CD4-positive, alpha-beta T cell treated with Interleukin-1 beta for 1 hour (primary cell): ENCODE data around the gene MAB21L4.
A peak's percentile ranks its signal among the peaks of the same experiment; 100 is the strongest.

Experiments
- DNase-seq, 2 donors: peaks; one replicate each; pipeline ENCODE4 v3.0.0-alpha.2; 2020 to 2022

The MAB21L4 gene

DNA sequence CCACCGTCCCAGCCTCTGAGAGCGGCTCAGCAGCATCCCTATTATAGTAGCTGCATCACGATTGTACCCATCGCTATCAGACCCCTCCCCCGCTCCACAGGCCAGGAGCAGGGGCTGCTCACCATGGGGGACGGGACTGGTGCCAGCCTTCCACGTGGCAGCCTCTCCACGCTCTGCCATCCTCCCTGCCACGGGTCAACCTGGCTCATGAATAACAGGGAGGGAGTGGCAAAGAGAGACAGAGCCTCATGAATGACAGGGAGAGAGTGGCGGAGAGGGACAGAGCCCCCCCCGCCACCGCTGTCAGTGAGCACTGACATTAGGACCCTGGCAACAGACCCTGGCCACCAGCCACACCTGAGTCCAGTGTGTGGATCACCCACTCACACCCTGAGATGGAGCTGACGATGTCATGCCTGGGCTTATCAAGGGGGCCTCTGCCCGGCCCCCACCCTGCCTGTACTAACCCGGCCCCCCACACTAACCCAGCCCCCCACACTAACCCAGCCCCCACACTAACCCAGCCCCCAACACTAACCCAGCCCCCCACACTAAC lies 27.1 kb upstream of the MAB21L4 start:
- no peak for DNase-seq

GRCh38 chr2:240922245-240922981 lies 26.5 kb upstream of the MAB21L4 start:
- DNase-seq, result no peak

- DNase-seq, result no peak
Observed at GRCh38 chr2:240921995-240922244, 26.0 kb upstream of the MAB21L4 start.

- no peak for DNase-seq
Observed at GRCh38 chr2:240921311-240921994, 25.5 kb upstream of the MAB21L4 start.

DNA sequence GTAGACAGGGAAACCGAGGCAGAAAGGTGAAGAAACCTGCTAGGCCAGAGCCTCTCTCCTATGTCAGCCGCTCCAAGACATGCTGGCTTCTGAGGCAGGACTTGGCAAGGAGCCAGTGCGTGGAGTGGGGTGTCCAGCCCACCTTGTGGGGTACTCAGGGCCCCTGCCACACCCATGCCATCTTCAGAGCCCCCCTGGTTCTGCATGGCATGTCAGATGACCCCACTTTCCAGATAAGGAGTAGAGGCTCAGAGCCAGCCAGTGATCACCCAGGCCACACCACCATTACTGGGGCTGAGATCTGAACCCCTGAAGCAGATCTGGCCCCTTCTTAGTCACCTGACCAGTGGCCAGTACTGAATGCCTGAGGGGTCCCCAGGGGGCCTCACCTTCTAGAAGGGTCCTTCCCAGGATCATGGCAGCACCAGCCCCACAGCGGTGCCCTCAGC lies 24.9 kb upstream of the MAB21L4 start:
- DNase-seq, result no peak

GRCh38 chr2:240919786-240920782 lies 24.1 kb upstream of the MAB21L4 start:
- no peak for DNase-seq

GRCh38 chr2:240919161-240919781 lies 23.3 kb upstream of the MAB21L4 start:
- DNase-seq, result no peak

DNA sequence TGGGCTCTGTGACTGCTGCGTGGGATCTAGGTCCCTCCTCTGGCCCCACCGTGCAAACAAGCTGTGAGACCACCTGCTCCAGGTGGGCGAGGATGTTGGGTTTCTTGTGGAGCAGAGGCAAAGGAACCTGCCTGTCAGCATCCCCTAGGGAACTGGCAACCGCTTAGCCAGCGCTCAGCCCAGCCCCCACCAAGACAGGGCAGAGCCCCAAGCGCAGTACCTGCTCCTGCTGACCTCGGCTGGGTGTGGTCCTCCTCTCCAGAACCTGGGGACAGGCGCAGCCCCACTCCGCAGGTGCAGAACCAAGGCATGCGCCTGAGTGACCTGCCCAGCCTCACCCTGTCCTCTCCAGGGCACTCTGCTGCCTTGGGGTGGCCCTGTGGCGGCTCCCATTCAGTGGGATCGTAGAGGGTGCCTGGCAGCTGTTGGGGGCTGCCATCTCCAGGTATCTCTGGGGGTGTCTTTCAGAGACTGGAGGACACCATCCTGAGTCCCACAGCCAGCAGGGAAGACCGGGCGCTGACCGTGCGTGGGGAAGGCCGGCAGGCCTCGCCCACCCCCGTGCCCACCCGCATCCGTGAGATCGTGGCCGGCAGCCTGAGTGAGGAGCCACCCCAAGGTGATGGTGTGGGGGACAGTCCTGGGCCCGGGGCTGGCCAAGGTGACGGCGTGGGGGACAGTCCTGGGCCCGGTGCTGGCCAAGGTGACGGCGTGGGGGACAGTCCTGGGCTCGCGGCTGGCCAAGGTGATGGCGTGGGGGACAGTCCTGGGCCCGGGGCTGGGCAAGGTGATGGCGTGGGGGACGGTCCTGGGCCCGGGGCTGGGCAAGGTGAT lies 22.5 kb upstream of the MAB21L4 start:
- no peak for DNase-seq

GRCh38 chr2:240917684-240918257 lies 21.8 kb upstream of the MAB21L4 start:
- DNase-seq, result no peak

DNA sequence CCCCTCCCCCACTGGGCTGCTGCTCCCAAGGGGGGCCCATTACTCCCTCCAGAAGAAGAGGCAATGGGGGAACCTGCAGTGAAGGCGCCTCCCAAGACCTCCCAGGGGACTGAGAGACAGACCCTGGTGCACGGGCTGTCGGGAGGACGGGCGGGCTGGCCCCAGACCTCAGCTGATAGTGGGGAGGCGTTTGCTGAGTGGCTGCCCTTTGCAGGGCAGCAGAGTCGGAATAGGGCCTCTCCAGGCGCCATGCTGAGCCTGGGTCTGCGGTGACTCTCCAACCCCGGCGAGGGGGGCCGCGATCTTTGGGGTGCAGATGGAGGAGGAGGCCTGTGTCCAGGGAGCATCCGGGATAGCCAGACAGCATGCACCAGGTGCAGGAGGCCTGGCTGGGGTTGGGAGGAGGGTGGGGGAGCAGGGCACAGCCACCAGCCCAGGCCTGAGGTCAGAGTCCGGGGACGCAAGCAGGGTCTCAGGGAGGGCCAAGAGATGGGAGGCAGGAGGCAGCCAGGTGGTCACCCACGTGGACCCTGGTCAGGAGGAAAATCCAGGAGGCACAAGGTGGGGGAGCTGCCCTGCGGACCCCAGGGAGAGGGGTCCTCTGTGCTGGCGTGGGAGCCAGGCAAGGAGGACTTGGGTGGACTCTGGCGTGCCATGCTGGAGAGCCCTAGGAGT lies 21.2 kb upstream of the MAB21L4 start:
- DNase-seq, result no peak

DNA sequence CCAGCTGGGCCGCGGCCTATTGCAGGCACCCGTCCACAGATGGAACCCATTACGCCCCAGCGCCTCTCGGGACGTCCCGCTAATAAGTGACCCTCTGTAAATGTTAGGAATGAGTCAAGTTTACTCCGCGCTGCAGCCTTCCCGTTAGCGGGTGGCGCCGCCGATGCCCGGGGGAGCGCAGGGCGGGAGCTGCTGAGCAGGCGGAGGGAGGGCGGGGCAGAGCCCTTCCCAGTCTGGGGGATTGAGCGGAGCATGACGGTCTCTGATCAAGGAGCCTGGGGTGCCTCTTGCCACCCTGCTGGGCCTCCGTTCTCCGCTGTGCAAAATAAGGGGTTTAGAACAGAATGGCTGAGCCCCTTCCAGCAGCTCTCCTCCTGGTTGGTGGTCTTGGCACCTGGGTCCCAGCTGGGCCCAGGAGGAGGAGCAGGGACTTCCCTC lies 20.6 kb upstream of the MAB21L4 start:
- DNase-seq, result no peak

DNA sequence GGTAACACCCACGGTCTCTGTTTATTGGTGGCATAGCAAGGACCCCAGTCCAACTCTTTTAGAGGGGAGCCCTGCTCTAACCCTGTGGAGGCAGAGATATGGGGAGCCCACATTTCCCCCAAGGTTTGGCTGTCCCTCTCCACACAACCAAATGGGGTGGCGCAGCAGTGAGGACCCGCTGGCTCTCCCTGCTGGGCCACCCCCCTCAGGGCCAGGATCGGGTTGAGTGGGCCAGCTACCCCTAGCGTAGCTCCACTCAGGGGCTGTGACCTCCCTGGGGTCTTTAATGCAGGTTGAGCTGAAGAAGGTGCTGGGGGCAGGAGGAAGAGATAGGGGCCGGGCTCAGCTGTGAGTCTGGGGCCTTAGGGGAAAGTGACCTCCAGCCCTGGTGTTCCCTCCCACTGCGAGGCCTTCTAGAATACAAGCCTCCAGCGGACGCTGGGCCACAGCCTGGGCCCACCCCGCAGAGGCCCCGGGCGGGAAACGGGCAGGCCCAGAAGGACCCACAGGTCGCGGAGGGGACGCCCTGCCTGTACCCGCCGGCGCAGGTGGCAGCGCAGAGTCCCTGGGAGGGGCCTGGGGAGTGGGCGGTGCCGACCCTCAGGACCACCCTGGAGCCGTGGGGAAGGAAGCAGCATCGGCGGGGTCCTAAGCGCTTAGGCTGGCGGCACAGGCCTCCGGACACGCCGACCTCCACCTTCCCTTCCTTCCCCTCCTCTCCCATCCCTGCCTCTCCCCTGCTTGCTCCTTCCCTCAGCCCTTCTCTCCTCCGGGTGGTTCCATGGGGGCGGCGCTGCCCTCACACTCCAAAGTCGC lies 19.8 kb upstream of the MAB21L4 start:
- no peak for DNase-seq

DNA sequence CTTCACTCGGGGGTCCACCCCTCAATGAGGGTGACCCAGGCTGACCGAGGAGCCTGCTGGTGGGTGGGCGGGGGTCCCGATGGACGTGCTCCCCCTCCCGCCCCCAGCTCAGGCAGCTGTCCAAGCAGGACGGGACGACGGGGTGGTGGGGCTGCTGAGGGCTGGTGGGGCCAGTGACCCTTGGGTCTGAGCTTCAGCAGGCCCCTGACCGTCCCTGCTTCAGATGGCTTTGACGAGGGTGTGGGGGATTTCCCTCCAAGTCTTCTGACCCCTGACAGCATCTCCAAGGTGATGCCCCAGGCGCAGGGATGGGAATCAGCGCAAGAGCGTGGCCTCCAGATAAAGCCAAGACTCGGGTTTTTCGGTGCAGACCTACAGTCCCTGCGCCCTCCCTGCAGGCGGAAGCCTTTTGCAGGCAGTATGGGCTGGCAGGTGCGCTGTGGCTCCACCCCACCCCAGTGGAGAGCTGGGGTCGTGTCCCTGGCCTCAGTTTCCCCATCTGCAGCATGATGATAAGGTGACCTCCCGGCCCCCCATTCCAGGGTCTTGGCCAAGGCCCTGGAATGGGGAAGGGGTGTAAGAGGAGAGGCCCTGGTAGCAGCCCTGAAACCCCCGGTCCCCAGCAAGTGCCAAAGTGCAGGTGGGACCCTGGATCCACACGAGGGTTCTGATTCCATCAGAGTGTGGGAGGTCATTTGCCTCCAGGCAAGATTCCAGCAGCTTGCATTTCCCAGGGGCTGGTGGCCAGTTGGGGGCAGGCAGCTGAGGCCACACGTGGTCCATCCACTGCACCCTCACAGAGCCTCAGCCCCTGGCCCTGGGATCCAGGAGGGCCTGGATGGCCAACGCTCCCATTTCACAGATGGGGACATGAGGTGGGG lies 18.9 kb upstream of the MAB21L4 start:
- DNase-seq, result no peak

GRCh38 chr2:240913810-240914644 lies 18.1 kb upstream of the MAB21L4 start:
- DNase-seq, result peak; percentile 49 to 51

- DNase-seq, result no peak
Observed at GRCh38 chr2:240912878-240913809, 17.2 kb upstream of the MAB21L4 start.

DNA sequence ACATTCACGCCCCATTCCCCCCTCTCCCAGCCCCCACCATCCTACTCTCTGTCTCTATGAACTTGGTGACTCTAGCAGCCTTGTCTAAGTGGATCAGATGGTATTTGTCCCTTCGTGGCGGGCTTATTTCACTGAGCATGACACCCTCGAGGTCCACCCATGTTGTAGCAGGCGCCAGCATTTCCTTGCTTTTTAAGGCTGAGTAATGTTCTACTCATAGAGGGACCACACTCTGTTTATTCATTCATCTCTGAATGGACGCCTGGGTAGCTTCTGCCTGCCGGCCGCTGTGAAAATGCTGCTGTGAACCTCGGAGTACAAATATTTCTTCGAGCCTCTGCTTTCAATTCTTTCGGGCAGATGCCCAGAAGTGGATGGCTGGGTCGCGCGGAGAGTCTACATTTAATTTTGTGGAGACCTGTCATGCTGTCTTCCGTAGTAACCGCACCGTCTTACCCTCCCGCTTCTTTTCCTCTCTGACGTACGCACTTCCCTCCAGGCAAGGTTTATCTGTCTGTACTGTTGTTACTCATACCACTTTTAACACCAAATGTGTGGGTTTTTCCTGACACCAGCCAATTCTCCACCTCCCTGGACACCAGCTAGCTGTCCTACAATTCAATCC lies 15.8 kb upstream of the MAB21L4 start:
- DNase-seq, result no peak
